Upper lobe of left lung (tissue), 4 donors: ENCODE data around the gene SERPINB2.

Source experiments
- EP300 ChIP-seq, 4 donors: sonication (generic); formaldehyde crosslinking; IDR thresholded peaks; one replicate each; pipeline ENCODE4 v1.5.1; 2017; ENCODE audit warnings: antibody characterized with exemption in 4 of 4, control low read depth in 2 of 4
- POLR2A ChIP-seq, 4 donors: fragments of 450-650 bp; IDR thresholded peaks; one replicate each; pipeline ENCODE4 v1.5.1; 2016 to 2017; ENCODE audit warnings: antibody characterized with exemption in 4 of 4, mild to moderate bottlenecking in 2 of 4
- POLR2AphosphoS5 ChIP-seq, 2 donors: sonication (generic); formaldehyde crosslinking; IDR thresholded peaks; one replicate each; pipeline ENCODE4 v1.5.1; 2017; ENCODE audit warnings: antibody characterized with exemption in 2 of 2
- TF ChIP-seq, protein P1 (sequence below), 6 experiments: fragments of 450-650 bp in 4 of 6; fragments of 200-600 bp in 2 of 6; sonication (generic) in 2 of 6; IDR thresholded peaks; one replicate each; pipeline ENCODE4 v1.5.1; 2016 to 2019; ENCODE audit warnings: antibody characterized with exemption in 6 of 6

DNA sequence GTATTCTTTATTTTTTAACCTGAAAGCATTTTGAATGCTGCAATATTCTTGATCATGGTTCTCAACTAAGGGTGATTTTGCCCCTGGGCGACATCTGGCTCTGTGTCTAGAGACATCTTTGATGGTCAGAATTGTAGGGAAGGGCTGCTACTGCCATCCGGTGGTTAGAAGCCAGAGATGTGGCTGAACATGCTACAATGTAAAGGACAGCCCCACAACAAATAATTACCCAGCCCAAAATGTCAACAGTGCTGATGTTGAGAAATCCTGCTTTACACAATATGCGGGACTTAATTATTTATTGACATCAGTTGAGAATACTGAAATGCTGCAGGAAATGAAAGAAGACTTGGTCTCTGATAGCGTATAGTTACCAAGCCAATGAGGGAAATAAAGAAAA is 37.5 kb upstream of the SERPINB2 start:
- TF ChIP-seq POLR2A (IDR thresholded peaks at IDR 0.05): no peak
- TF ChIP-seq, protein P1, sequence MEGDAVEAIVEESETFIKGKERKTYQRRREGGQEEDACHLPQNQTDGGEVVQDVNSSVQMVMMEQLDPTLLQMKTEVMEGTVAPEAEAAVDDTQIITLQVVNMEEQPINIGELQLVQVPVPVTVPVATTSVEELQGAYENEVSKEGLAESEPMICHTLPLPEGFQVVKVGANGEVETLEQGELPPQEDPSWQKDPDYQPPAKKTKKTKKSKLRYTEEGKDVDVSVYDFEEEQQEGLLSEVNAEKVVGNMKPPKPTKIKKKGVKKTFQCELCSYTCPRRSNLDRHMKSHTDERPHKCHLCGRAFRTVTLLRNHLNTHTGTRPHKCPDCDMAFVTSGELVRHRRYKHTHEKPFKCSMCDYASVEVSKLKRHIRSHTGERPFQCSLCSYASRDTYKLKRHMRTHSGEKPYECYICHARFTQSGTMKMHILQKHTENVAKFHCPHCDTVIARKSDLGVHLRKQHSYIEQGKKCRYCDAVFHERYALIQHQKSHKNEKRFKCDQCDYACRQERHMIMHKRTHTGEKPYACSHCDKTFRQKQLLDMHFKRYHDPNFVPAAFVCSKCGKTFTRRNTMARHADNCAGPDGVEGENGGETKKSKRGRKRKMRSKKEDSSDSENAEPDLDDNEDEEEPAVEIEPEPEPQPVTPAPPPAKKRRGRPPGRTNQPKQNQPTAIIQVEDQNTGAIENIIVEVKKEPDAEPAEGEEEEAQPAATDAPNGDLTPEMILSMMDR (IDR thresholded peaks at IDR 0.05): peak in 1 of 6 experiments; percentile 9
- no peak for TF ChIP-seq EP300 (IDR thresholded peaks at IDR 0.05)
- no peak for TF ChIP-seq POLR2AphosphoS5 (IDR thresholded peaks at IDR 0.05)
